IMR-90 (cell line): Measurements from ENCODE around the gene DGKE. TPM values are rescaled to one million over a fixed set of nuclear protein-coding genes. Genes with fewer than 3 reads are reported as not detected.

Experiments
- ATAC-seq: fragments of 200-7000 bp; cut with Tn5 transposase; 2 replicates; pipeline ENCODE4 v1.9.1; 2020; ENCODE audit warnings: low read depth, mild to moderate bottlenecking, moderate library complexity
- BruUV-seq: library from RNA; stranded (reverse); fragments of 400-500 nt; replicated peaks from 2 replicates; lab custom pipeline; 2021; lab: Mats Ljungman, UMichigan
- CTCF ChIA-PET: fragments of 300-600 bp; formaldehyde crosslinking; extraction: SDS; loops from one replicate; lab custom pipeline; 2021; ENCODE audit warnings: antibody characterized with exemption; lab: Yijun Ruan, JAX
- POLR2A ChIA-PET: fragments of 300-600 bp; sonication (Branson Sonifier 250); formaldehyde crosslinking; loops from one replicate; lab custom pipeline; 2022; ENCODE audit warnings: antibody characterized with exemption; ENCODE audit not compliant: unreplicated experiment; lab: Charles Lee
- DNase-seq: peaks from one replicate; pipeline ENCODE4 v3.0.0; 2013
- H2AFZ ChIP-seq: replicated peaks from 2 replicates; pipeline ENCODE3; 2013; ENCODE audit warnings: low read length, mild to moderate bottlenecking; ENCODE audit not compliant: poor library complexity
- H2AK5ac ChIP-seq: 2 replicates; pipeline ENCODE4 v1.6.1; 2013; ENCODE audit warnings: low read depth, low read length, inconsistent platforms
- H2AK9ac ChIP-seq: replicated peaks from 2 replicates; pipeline ENCODE3; 2013; ENCODE audit warnings: mild to moderate bottlenecking, low read depth, low read length, moderate library complexity; ENCODE audit not compliant: poor library complexity
- H2BK120ac ChIP-seq: 2 replicates; pipeline ENCODE4 v1.6.1; 2013; ENCODE audit warnings: low read depth, low read length, inconsistent platforms
- H2BK15ac ChIP-seq: 3 replicates; pipeline ENCODE4 v1.6.1; 2013; ENCODE audit warnings: low read depth, low read length, inconsistent platforms
- H2BK20ac ChIP-seq: 2 replicates; pipeline ENCODE4 v1.6.1; 2013; ENCODE audit warnings: low read depth, mild to moderate bottlenecking, inconsistent platforms, low read length, moderate library complexity
- H2BK5ac ChIP-seq: 2 replicates; pipeline ENCODE4 v1.6.1; 2013; ENCODE audit warnings: mild to moderate bottlenecking, low read depth, low read length, inconsistent platforms; ENCODE audit not compliant: poor library complexity, severe bottlenecking
- H3K14ac ChIP-seq: replicated peaks from 2 replicates; pipeline ENCODE4 v1.6.1; 2013; ENCODE audit warnings: low read depth, low read length, inconsistent platforms
- H3K18ac ChIP-seq: 2 replicates; pipeline ENCODE4 v1.6.1; 2013; ENCODE audit warnings: low read depth, low read length, control low read depth
- H3K23ac ChIP-seq: 2 replicates; pipeline ENCODE4 v1.6.1; 2013; ENCODE audit warnings: low read depth, low read length, inconsistent platforms
- H3K27ac ChIP-seq: 2 replicates; pipeline ENCODE4 v1.5.1; 2013; ENCODE audit warnings: mild to moderate bottlenecking, control low read depth, low read length; ENCODE audit not compliant: insufficient read depth
- H3K27me3 ChIP-seq: 2 replicates; pipeline ENCODE4 v1.6.1; 2013; ENCODE audit warnings: low read length; ENCODE audit not compliant: control insufficient read depth, insufficient read depth
- H3K36me3 ChIP-seq: 2 replicates; pipeline ENCODE4 v1.6.1; 2013; ENCODE audit warnings: low read length, mixed read lengths; ENCODE audit not compliant: control insufficient read depth, insufficient read depth
- H3K4ac ChIP-seq: 2 replicates; pipeline ENCODE4 v1.6.1; 2013; ENCODE audit warnings: low read depth, low read length, inconsistent platforms
- H3K4me1 ChIP-seq: 2 replicates; pipeline ENCODE4 v1.6.1; 2013; ENCODE audit warnings: low read length, mixed read lengths; ENCODE audit not compliant: control insufficient read depth, insufficient read depth
- H3K4me2 ChIP-seq: 2 replicates; pipeline ENCODE4 v1.6.1; 2013; ENCODE audit warnings: low read depth, mild to moderate bottlenecking, control low read depth, low read length, moderate library complexity
- H3K4me3 ChIP-seq: 2 replicates; pipeline ENCODE4 v1.5.1; 2013; ENCODE audit warnings: low read depth, mild to moderate bottlenecking, control low read depth, low read length, moderate library complexity; ENCODE audit not compliant: insufficient read depth
- H3K56ac ChIP-seq: 2 replicates; pipeline ENCODE4 v1.6.1; 2013; ENCODE audit warnings: low read length, inconsistent platforms; ENCODE audit not compliant: insufficient read depth; ENCODE audit errors: extremely low read depth
- H3K79me1 ChIP-seq, 2 experiments: 2 replicates each; pipeline ENCODE4 v1.6.1; 2013; ENCODE audit warnings: low read length in 2 of 2, inconsistent platforms in 1 of 2, low read depth in 1 of 2
- H3K9ac ChIP-seq: 2 replicates; pipeline ENCODE4 v1.6.1; 2013; ENCODE audit warnings: low read depth, low read length, control low read depth
- H3K9me1 ChIP-seq: 2 replicates; pipeline ENCODE4 v1.6.1; 2013; ENCODE audit warnings: low read length, inconsistent platforms; ENCODE audit not compliant: insufficient read depth
- H3K9me3 ChIP-seq: 2 replicates; pipeline ENCODE4 v1.6.1; 2013; ENCODE audit warnings: low read length; ENCODE audit not compliant: control insufficient read depth, insufficient read depth
- H4K20me1 ChIP-seq: 2 replicates; pipeline ENCODE4 v1.6.1; 2013; ENCODE audit warnings: low read length, inconsistent platforms; ENCODE audit not compliant: insufficient read depth
- H4K5ac ChIP-seq: 2 replicates; pipeline ENCODE4 v1.6.1; 2013; ENCODE audit warnings: mild to moderate bottlenecking, low read depth, low read length, control low read depth
- H4K8ac ChIP-seq, 2 experiments: 2 replicates each; pipeline ENCODE4 v1.6.1; 2013; ENCODE audit warnings: low read depth in 2 of 2, low read length in 2 of 2, control low read depth in 1 of 2, inconsistent platforms in 1 of 2
- H4K91ac ChIP-seq: 2 replicates; pipeline ENCODE4 v1.6.1; 2013; ENCODE audit warnings: low read depth, low read length, inconsistent platforms; ENCODE audit not compliant: insufficient read depth
- CEBPB ChIP-seq: IDR thresholded peaks from 2 replicates; pipeline ENCODE4 v1.6.1; 2012; ENCODE audit warnings: low read depth, low read length, improper control_type of control experiment
- FOS ChIP-seq: fragments of 150-350 bp; IDR thresholded peaks from 2 replicates; pipeline ENCODE4 v1.6.1; 2016; ENCODE audit warnings: low read depth, low read length
- MAFK ChIP-seq: IDR thresholded peaks from 2 replicates; pipeline ENCODE4 v1.6.1; 2012; ENCODE audit warnings: low read depth, low read length, improper control_type of control experiment
- MAZ ChIP-seq: IDR thresholded peaks from 2 replicates; pipeline ENCODE4 v1.6.1; 2012; ENCODE audit warnings: low read depth, mild to moderate bottlenecking, low read length, improper control_type of control experiment, moderate library complexity, borderline replicate concordance
- MXI1 ChIP-seq: IDR thresholded peaks from 2 replicates; pipeline ENCODE4 v1.6.1; 2012; ENCODE audit warnings: low read depth, mild to moderate bottlenecking, low read length, moderate library complexity, borderline replicate concordance
- POLR2A ChIP-seq: IDR thresholded peaks from 2 replicates; pipeline ENCODE4 v1.6.1; 2012; ENCODE audit warnings: mild to moderate bottlenecking, low read depth, low read length
- RAD21 ChIP-seq: IDR thresholded peaks from 2 replicates; pipeline ENCODE4 v1.6.1; 2012; ENCODE audit warnings: low read length, improper control_type of control experiment
- RCOR1 ChIP-seq: IDR thresholded peaks from 2 replicates; pipeline ENCODE4 v1.6.1; 2012; ENCODE audit warnings: mild to moderate bottlenecking, low read length, improper control_type of control experiment; ENCODE audit not compliant: insufficient replicate concordance
- SMC3 ChIP-seq: fragments of 150-350 bp; IDR thresholded peaks from 2 replicates; pipeline ENCODE4 v1.6.1; 2016; ENCODE audit warnings: low read depth, mild to moderate bottlenecking, antibody characterized with exemption, low read length, moderate library complexity
- USF2 ChIP-seq: fragments of 150-350 bp; IDR thresholded peaks from 2 replicates; pipeline ENCODE4 v1.6.1; 2017; ENCODE audit warnings: mild to moderate bottlenecking, antibody characterized with exemption, low read length, low read depth
- WGBS, 2 experiments: methylation state at CpG; one replicate each; pipeline versions ENCODE4 v1.1.5 to v1.1.7; 2013; ENCODE audit warnings: missing lambda C conversion rate in 2 of 2; ENCODE audit not compliant: insufficient read length in 1 of 2; ENCODE audit errors: extremely low coverage in 2 of 2; 5-methylcytosine and 5-hydroxymethylcytosine counted together
- dilution Hi-C: fragments of 300-500 bp; cut with HindIII; formaldehyde crosslinking; loops from one replicate; pipeline ENCODE4 v1.14.3; 2018; ENCODE audit warnings: low sequenced_read_pairs; ENCODE audit not compliant: unreplicated experiment
- in situ Hi-C: fragments of 300-500 bp; cut with MboI; formaldehyde crosslinking; loops from 3 replicates; pipeline ENCODE4 v1.14.3; 2019; ENCODE audit warnings: low sequenced_read_pairs, inconsistent platforms, mixed read lengths
- intact Hi-C: fragments of 100-400 bp; cut with micrococcal nuclease; formaldehyde crosslinking; loops from 2 replicates; pipeline ENCODE4 v1.10.0; 2022
- polyA plus RNA-seq, 3 experiments: library from polyadenylated mRNA; depleted of rRNA; stranded (reverse); fragments of >200 nt; gene quantifications; 2 replicates each; pipeline ENCODE4 v1.2.3, GENCODE V29; 2012; ENCODE audit warnings: low replicate concordance in 1 of 3
- total RNA-seq: library from RNA; depleted of rRNA; stranded (reverse); fragments of >200 nt; gene quantifications from 2 replicates; pipeline ENCODE4 v1.2.3, GENCODE V29; 2012

Gene DGKE
- total and polyA plus RNA-seq, 2 of the 4 experiments (the other 2 are of a cell fraction), result 3.9 to 5.0 TPM

- Histone ChIP-seq H3K36me3 (peaks cover 9% of the 10 kb centered on the region), H2AK5ac (peak overlapping the region; percentile 31), H4K91ac (0 out of 2 replicates have a peak overlapping the region, but pooled peaks have one; percentile 26), H4K5ac (peak overlapping the region; percentile 37), H2BK20ac (0 out of 2 replicates have a peak overlapping the region, but pooled peaks have one; percentile 29), H3K79me1 (peaks cover 32 to 65% of the 10 kb centered on the region in 2 experiments), H2BK15ac (no peak overlapping the region; the same call in 2 of the 3 replicates), H3K4me1 (peaks cover 17% of the 10 kb centered on the region), H2AK9ac (peak overlapping the region; percentile 93), H2AFZ (peak overlapping the region; percentile 33), H2BK120ac (peak overlapping the region; percentile 39; the same call in 1 of the 2 replicates), H3K4ac (peak overlapping the region; percentile 68), H3K23ac (peak overlapping the region; percentile 96), H3K9me3 (no peaks in the 10 kb centered on the region), H4K8ac (peak overlapping the region; percentile 52 to 71; a peak in 3 of 4 replicates), H3K4me3 (peak overlapping the region; percentile 92), H2BK5ac (no peak overlapping the region), H3K56ac (no peak overlapping the region), H3K14ac (peak overlapping the region; percentile 47), H3K9ac (peak overlapping the region; percentile 95), H3K9me1 (peaks cover 26% of the 10 kb centered on the region), H3K27ac (peak overlapping the region; percentile 2), H3K27me3 (no peaks in the 10 kb centered on the region), H4K20me1 (peaks cover 39% of the 10 kb centered on the region), H3K4me2 (peak overlapping the region; percentile 68), H3K18ac (peak overlapping the region; percentile 30; the same call in 1 of the 2 replicates)
- ChIA-PET POLR2A (no interaction called here), CTCF (interaction anchor here (0.6 kb wide), 1 partner anchor 38 kb away, joined by 6 read pairs; no protein-coding TSS in a partner anchor)
- ATAC-seq, result no peak
- dilution Hi-C loops (no loop called here), intact Hi-C loops (no loop called here), in situ Hi-C loops (no loop called here)
- TF ChIP-seq RAD21, result no peak
- TF ChIP-seq SMC3, result no peak
- TF ChIP-seq MXI1, result no peak
- TF ChIP-seq MAFK, result no peak
- no peak for TF ChIP-seq CEBPB
- no peak for TF ChIP-seq FOS
- TF ChIP-seq USF2, result no peak
- no peak for TF ChIP-seq RCOR1
- no peak for TF ChIP-seq MAZ
- no peak for TF ChIP-seq POLR2A
- BruUV-seq, result no TSS peak
- no peak for DNase-seq
- WGBS, 2 experiments, result 91% methylated on average over 10 of the region's 21 CpGs; no CpG with 5 or more reads in 1 of the 2 experiments
These were observed 78.4 kb downstream of the DGKE start for GRCh38 chr17:56912105-56912999.
